OCI-LY7 (cell line): Measurements from ENCODE around the gene IRGC.

Source experiments
- CTCF ChIP-seq: fragments of 200-600 bp; sonication (generic); conservative IDR thresholded peaks from 2 replicates; pipeline ENCODE4 v1.5.1; 2014; ENCODE audit warnings: mild to moderate bottlenecking, antibody characterized with exemption, low read length, moderate library complexity, mixed read lengths
- EZH2phosphoT487 ChIP-seq: fragments of 200-600 bp; sonication (generic); IDR thresholded peaks from 2 replicates; pipeline ENCODE4 v1.6.1; 2018; ENCODE audit warnings: low read depth, borderline replicate concordance, mild to moderate bottlenecking, mixed run types, antibody characterized with exemption, low read length, moderate library complexity, mixed read lengths

- TF ChIP-seq CTCF (no peak), EZH2phosphoT487 (no peak)
These were observed at the start of gene IRGC for GRCh38 chr19:43715776-43716175.
